Ureter (tissue), 1 donor: ENCODE data around the gene SRSF8. TPM values are rescaled to one million over a fixed set of nuclear protein-coding genes. Genes with fewer than 3 reads are reported as not detected.
A peak's percentile ranks its signal among the peaks of the same experiment; 100 is the strongest.
"Not testable (repeated sequence)": the region's sequence is repeated elsewhere in the genome, so short reads cannot be mapped to it uniquely, and the experiment has no call there.

Experiments used
- DNase-seq: peaks from one replicate; pipeline ENCODE4 v3.0.0-alpha.2; 2020; ENCODE audit warnings: low spot score
- total RNA-seq: library from RNA; stranded (reverse); gene quantifications from one replicate; pipeline ENCODE4 v1.2.4, GENCODE V29; 2023
- donor health status: DM: yes; HTN: yes; CAD: no.

Gene SRSF8
- total RNA-seq = 58.0 TPM

- DNase-seq = no peak
Measured at GRCh38 chr11:95066716-95067038, at the start of gene SRSF8. Gene SRSF8, plus strand, starts transcription at chr11:95066919. Its CDS starts 308 bp downstream, at chr11:95067227.

- not testable (repeated sequence) for DNase-seq
Measured at GRCh38 chr11:95021468-95021867, 45.3 kb upstream of the SRSF8 start.

GRCh38 chr11:95024958-95025357, 41.8 kb upstream of the SRSF8 start, which contains the start of gene KDM4E:
Gene KDM4E, plus strand, starts transcription at chr11:95025258. Its CDS starts 300 bp downstream, at chr11:95025558.
- no peak for DNase-seq

GRCh38 chr11:95025594-95025993, 41.1 kb upstream of the SRSF8 start:
- not testable (repeated sequence) for DNase-seq

GRCh38 chr11:95028357-95028756, 38.4 kb upstream of the SRSF8 start:
- no peak for DNase-seq

GRCh38 chr11:95033051-95033450, 33.7 kb upstream of the SRSF8 start:
- DNase-seq = no peak

GRCh38 chr11:95035316-95035715, 31.4 kb upstream of the SRSF8 start:
- DNase-seq = no peak

DNA sequence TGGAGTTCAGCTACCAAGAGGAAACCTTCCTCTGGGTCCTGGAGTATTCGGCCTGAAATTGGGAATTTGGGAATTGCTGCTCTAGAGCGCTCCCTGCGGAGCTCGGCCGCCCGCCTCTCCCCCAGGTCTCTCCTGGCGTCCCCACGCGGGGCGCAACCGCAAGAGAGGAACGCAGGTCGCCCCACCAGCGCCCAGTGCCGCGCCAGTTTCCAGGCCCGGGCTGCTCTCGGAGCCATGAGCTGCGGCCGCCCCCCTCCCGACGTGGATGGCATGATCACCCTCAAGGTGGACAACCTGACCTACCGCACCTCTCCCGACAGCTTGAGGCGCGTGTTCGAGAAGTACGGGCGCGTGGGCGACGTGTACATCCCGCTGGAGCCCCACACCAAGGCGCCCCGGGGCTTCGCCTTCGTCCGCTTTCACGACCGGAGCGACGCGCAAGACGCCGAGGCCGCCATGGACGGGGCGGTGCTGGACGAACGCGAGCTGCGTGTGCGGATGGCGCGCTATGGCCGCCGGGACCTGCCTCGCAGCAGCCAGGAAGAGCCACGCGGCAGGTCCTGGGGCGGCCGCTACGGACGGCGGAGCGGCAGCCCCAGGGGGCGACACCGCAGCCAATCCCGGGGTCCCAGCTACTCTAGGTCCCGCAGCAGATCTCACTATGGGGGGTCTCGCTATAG, 29.2 kb upstream of the SRSF8 start:
- DNase-seq = not testable (repeated sequence)

DNA sequence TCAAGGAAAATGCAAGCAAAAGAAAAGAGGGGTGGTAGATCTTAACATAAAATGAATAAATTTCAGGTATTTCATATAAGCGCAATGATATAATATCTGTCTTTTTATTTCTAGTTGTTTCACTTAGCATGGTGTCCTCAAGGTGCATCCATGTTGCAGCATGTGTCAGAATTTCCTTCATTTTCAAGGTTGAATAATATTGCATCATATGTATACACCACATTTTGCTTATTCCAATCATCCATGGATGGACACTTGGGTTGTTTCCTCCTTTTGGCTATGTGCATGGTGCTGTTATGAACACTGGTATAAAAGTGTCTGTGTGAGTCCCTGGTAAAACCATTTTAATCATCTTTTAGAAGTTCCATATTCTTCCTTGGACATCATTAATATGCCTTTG, 24.5 kb upstream of the SRSF8 start:
- DNase-seq = no peak

DNA sequence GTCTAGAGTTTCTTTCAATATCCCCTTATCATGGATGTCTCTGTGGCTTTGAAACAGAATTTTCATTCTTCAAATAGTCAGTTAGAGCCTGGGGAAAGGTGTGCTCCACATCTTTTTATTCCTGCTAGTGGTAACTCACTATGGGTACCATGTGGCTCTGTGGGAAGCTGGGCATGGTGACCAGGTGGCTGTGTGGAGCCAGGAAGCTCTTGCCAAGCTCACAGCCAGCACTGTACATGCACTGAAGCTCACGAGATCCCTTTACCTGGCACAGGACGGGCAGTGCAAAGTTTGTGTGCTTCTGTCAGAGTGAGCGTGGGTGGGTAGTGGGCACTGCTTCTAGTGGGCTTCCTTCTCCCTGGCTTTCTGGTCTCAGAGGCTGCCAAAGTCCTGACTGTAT, 23.8 kb upstream of the SRSF8 start:
- no peak for DNase-seq

DNA sequence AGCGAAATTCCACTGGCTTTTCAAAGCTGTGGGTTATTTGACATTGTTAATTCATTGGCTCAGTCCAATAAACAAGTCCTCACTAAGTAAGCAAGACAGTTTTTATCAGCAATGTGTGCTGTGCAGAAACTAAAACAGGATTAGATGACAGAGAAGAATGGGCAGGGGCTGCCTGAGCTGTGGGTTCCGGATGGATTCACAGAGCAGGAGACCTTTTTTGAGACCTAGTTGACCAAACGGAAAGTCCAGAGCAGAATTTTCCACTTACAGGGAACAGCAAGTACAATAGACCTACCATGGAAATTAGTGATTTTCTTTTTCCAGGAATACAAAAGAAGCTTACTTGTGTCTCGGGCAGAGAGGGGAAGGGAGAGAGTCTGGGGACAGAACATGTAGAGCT, 22.7 kb upstream of the SRSF8 start:
- DNase-seq = no peak

- DNase-seq = no peak
Measured at GRCh38 chr11:95045812-95046211, 20.9 kb upstream of the SRSF8 start.

- not testable (repeated sequence) for DNase-seq
Measured at GRCh38 chr11:95049122-95049521, 17.6 kb upstream of the SRSF8 start, which contains the start of gene KDM4F. Gene KDM4F, plus strand, starts transcription at chr11:95049422.

DNA sequence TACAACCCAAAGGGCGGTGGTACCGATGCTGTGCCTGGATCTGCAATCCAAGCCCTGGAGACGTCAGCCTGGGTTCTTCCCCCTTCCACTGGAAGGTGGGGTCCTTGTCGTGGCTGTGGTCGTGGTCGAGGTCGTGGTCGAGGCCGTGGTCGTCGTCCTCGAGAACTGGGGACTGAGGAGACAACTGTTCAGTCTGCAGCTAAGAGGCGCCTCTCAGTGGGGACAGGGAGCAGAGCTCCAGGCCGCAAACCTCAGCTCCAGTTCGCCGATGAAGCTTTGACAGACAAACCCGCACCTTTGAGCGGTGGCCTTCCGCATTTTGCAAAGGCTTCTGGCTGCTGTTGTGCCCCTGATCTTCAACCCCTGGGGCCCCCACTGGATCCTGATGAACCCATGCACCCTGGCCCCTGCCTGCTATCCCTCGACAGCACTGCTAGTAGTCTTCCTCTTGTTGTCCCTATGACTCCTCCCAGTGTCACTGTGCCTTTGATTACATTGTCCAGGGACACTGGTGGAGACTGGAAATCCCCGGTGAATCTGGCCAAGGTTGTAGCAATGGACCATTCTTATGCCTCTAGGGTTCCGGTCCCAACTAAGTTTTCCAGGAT, 16.0 kb upstream of the SRSF8 start:
- no peak for DNase-seq

DNA sequence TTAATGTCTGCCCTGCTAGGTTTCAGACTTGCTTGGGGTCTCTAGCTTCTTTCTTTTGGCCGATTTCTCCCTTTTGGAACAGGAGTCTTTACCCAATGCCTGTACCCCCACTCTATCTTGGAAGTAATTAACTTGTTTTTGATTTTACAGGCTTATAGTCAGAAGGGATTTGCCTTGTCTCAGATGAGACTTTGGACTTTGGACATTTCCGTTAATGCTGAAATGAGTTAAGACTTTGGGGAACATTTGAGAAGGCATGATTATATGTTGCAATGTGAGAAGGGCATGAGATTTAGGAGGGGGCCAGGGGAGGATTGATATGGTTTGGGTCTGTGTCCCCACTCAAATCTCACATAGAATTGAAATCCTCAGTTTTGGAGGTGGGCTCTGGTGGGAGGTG, 12.4 kb upstream of the SRSF8 start:
- DNase-seq = no peak

- no peak for DNase-seq
Measured at GRCh38 chr11:95055283-95055897, 11.3 kb upstream of the SRSF8 start.

DNA sequence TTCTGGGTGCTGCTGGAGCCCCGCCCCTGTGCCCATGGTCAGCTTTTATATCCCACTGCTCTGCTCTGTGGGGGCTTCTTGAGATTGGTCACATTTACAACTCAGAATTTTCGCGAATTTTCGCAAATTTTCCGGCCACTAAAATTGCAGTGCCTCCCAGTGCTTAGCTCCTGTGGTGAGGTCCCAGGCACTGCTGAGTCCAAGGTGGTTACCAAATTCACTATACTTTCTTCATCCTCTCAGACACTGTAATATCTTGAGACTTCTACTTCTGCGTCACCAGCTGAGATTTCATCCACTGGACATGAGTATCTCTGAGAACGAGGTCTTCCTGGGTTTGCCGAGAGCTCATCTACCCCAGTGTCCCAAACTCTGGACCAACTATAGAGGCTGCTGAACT, 8.8 kb upstream of the SRSF8 start:
- DNase-seq = no peak

DNA sequence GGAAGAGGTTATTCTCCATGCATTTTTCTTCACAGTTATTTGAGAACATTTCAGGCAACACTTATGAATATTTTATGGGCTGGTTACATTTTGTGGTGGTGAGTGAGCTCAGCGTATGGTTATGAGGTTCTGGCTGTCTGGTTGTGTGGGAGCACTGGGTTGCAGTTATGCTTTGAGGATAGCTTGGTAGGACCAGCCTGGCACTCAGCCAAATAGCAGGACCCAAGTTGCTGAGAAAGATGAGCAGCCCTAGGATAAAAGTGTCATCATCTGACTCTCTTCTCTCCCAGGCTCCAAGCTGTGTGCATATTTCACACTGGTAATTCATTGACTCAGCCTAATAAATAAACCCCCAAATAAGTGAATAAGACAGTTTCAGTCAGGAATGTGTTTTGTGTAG, 8.1 kb upstream of the SRSF8 start:
- DNase-seq = no peak

DNA sequence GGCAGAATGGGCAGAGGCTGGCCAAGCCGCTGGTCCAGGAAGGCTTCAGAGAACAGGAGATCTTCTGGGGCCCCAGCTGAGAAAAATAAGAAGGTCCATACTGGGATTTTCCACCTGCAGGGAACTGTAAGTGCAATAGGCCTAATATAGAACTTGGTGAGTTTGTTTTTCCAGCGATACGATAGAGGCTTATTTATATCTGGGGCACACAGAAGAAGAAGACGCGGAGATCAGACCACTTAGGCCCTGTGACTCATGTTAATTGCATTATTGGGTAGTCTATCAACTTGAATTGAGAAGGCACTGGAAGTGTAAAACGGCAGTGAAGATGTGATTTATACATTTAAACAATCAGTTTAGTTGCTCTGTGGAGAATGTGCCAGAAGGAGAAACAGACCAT, 7.7 kb upstream of the SRSF8 start:
- DNase-seq = no peak

- no peak for DNase-seq
Measured at GRCh38 chr11:95065336-95065735, 1.4 kb upstream of the SRSF8 start.

DNA sequence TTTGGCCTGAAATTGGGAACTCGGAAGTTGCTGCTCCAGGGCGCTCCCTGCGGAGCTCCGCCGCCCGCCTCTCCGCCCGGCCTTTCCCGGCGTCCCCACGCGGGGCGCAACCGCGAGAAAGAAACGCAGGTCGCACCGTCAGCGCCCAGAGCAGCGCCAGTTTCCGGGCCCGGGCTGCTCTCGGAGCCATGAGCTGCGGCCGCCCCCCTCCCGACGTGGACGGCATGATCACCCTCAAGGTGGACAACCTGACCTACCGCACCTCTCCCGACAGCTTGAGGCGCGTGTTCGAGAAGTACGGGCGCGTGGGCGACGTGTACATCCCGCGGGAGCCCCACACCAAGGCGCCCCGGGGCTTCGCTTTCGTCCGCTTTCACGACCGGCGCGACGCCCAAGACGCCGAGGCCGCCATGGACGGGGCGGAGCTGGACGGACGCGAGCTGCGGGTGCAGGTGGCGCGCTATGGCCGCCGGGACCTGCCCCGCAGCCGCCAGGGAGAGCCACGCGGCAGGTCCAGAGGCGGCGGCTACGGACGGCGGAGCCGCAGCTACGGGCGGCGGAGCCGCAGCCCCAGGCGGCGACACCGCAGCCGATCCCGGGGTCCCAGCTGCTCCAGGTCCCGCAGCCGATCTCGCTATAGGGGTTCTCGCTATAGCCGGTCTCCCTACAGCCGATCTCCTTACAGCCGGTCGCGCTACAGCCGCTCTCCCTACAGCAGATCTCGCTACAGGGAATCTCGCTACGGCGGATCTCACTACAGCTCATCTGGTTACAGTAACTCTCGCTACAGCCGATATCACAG, 521 bp downstream of the SRSF8 start:
- peak; percentile 86 for DNase-seq

DNA sequence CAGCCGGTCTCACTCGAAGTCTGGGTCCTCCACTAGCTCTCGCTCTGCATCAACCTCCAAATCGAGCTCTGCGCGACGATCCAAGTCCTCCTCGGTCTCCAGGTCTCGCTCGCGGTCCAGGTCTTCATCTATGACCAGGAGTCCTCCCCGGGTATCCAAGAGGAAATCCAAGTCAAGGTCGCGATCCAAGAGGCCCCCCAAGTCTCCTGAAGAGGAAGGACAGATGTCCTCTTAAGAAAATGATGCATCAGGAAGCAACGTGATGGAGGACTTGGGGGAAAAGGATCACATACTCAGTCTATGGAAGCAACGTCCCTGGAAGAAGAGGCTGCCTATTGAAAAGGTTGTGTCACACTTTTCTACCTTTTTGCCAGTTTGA, 1.1 kb downstream of the SRSF8 start:
- no peak for DNase-seq
